Mesodermal cell (in vitro differentiated cells): ENCODE measurements around the gene DPH7.
"Not testable (repeated sequence)": the region's sequence is repeated elsewhere in the genome, so short reads cannot be mapped to it uniquely, and the experiment has no call there.

Experiments
- H3K27ac ChIP-seq: 2 replicates; pipeline ENCODE4 v1.7.0; 2013; ENCODE audit warnings: mild to moderate bottlenecking, low read depth, low read length, moderate library complexity; ENCODE audit not compliant: severe bottlenecking
- H3K36me3 ChIP-seq: 2 replicates; pipeline ENCODE4 v1.7.1; 2013; ENCODE audit warnings: mild to moderate bottlenecking, low read length, moderate library complexity; ENCODE audit not compliant: control insufficient read depth, insufficient read depth
- H3K4me1 ChIP-seq: one replicate; pipeline ENCODE4 v1.7.1; 2013; ENCODE audit warnings: mild to moderate bottlenecking, low read length; ENCODE audit not compliant: insufficient read depth, control insufficient read depth, poor library complexity, severe bottlenecking
- H3K4me3 ChIP-seq: 2 replicates; pipeline ENCODE4 v1.7.0; 2013; ENCODE audit warnings: low read length, control low read depth, mild to moderate bottlenecking; ENCODE audit not compliant: insufficient read depth, poor library complexity, severe bottlenecking; ENCODE audit errors: extremely low read depth
- H3K9me3 ChIP-seq: 2 replicates; pipeline ENCODE4 v1.7.1; 2013; ENCODE audit warnings: mild to moderate bottlenecking, low read length, moderate library complexity; ENCODE audit not compliant: control insufficient read depth
- WGBS, 2 experiments: methylation state at CpG; one replicate each; pipeline ENCODE4 v1.1.5; 2013; ENCODE audit warnings: missing lambda C conversion rate in 2 of 2; ENCODE audit not compliant: insufficient coverage in 2 of 2; 5-methylcytosine and 5-hydroxymethylcytosine counted together

DPH7 gene

GRCh38 chr9:137530331-137530730 lies 48.4 kb downstream of the DPH7 start:
- H3K4me3 ChIP-seq: no peak overlapping the region
- no peaks in the 10 kb centered on the region for H3K36me3 ChIP-seq
- no peak overlapping the region for H3K27ac ChIP-seq
- no peaks in the 10 kb centered on the region for H3K4me1 ChIP-seq
- WGBS, 2 experiments: 86 to 91% methylated on average over 5 of the region's 5 CpGs
- H3K9me3 ChIP-seq: no peaks in the 10 kb centered on the region

- H3K27ac ChIP-seq: no peak overlapping the region
- H3K36me3 ChIP-seq: no peaks in the 10 kb centered on the region
- 82 to 93% methylated on average over 4 of the region's 5 CpGs for WGBS, 2 experiments
- no peaks in the 10 kb centered on the region for H3K4me1 ChIP-seq
- H3K9me3 ChIP-seq: no peaks in the 10 kb centered on the region
- no peak overlapping the region for H3K4me3 ChIP-seq
Observed at GRCh38 chr9:137524981-137525317, 53.8 kb downstream of the DPH7 start.

DNA sequence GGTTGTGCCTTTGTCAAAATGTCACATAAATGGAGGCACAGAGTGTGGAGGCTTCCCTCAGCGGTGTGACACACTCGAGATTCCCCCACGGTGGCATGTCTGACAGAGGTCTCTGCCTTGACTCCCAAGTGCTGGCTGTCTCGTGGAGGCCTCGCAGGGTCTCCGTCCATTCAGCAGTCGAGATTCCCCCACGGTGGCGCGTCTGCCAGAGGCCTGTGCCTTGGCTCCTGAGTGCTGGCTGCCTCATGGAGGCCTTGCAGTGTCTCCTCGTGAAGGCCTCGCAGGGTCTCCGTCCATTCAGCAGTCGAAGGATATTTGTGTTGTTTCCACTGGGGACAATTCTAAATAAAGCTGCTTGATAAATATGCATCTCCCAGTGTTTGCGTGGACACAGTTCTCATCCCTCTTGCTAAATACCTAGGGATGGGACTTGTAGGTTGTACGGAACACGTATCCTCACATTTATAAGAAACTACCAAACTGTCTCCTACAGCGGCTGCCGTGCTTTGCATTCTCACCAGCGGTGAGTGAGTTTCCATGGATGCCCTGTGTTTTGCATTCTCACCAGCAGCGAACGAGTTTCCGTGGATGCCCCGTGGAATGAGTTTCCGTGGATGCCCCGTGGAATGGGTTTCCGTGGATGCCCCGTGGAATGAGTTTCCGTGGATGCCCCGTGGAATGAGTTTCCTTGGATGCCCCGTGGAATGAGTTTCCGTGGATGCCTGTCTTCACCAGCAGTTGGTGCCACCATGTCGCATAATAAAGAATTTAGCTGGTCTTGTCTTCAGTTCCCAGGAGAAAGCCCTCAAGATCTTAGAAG lies 54.4 kb downstream of the DPH7 start:
- Histone ChIP-seq H3K36me3 (no peaks in the 10 kb centered on the region), H3K9me3 (no peaks in the 10 kb centered on the region), H3K27ac (no peak overlapping the region), H3K4me1 (no peaks in the 10 kb centered on the region), H3K4me3 (no peak overlapping the region)
- 91 to 94% methylated on average over 25 to 32 of the region's 33 CpGs for WGBS, 2 experiments

GRCh38 chr9:137522746-137523455 lies 55.8 kb downstream of the DPH7 start:
- Histone ChIP-seq H3K4me1 (no peaks in the 10 kb centered on the region), H3K9me3 (no peaks in the 10 kb centered on the region), H3K36me3 (no peaks in the 10 kb centered on the region), H3K27ac (no peak overlapping the region), H3K4me3 (no peak overlapping the region)
- 92 to 94% methylated on average over 33 to 35 of the region's 36 CpGs for WGBS, 2 experiments

- Histone ChIP-seq H3K4me3 (no peak overlapping the region), H3K9me3 (no peaks in the 10 kb centered on the region), H3K4me1 (no peaks in the 10 kb centered on the region), H3K27ac (no peak overlapping the region), H3K36me3 (no peaks in the 10 kb centered on the region)
- WGBS, 2 experiments: 94 to 95% methylated on average over 16 of the region's 18 CpGs
Observed at GRCh38 chr9:137521405-137521985, 57.2 kb downstream of the DPH7 start.

GRCh38 chr9:137520614-137521404 lies 57.9 kb downstream of the DPH7 start:
- Histone ChIP-seq H3K4me1 (no peaks in the 10 kb centered on the region), H3K4me3 (no peak overlapping the region), H3K36me3 (no peaks in the 10 kb centered on the region), H3K27ac (no peak overlapping the region), H3K9me3 (no peaks in the 10 kb centered on the region)
- WGBS, 2 experiments: 83 to 85% methylated on average over 29 of the region's 30 CpGs

GRCh38 chr9:137519553-137519952 lies 59.2 kb downstream of the DPH7 start:
- H3K36me3 ChIP-seq: no peaks in the 10 kb centered on the region
- no peaks in the 10 kb centered on the region for H3K9me3 ChIP-seq
- H3K27ac ChIP-seq: no peak overlapping the region
- no peaks in the 10 kb centered on the region for H3K4me1 ChIP-seq
- no peak overlapping the region for H3K4me3 ChIP-seq
- 91 to 92% methylated on average over 7 to 10 of the region's 10 CpGs for WGBS, 2 experiments

DNA sequence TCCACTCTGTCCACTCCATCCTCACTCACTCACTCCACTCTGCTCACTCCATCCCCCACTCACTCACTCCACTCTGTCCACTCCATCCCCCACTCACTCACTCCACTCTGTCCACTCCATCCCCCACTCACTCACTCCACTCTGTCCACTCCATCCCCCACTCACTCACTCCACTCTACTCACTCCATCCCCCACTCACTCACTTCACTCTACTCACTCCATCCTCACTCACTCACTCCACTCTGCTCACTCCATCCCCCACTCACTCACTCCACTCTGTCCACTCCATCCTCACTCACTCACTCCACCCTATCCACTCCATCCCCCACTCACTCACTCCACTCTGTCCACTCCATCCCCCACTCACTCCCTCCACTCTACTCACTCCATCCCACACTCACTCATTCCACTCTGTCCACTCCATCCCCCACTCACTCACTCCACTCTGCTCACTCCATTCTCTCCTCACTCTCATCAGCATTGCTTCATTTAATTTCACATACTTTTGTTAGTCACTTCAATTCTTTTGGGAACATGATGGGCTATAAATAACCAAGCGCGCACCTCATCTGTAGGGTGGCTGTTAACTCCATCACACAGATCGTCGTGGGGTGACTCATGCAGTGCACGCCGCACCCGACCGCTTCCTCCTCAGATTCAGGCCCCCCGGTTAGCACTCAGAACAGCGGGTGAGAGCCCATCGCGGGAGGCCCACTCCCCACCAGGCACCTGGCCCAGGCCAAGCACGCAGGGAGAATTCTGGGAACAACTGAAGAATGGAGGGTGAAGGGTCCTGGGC lies 59.9 kb downstream of the DPH7 start:
- 95% methylated on average over 12 to 13 of the region's 13 CpGs for WGBS, 2 experiments
- not testable (repeated sequence) for H3K4me3 ChIP-seq, H3K9me3 ChIP-seq, H3K27ac ChIP-seq, H3K4me1 ChIP-seq, H3K36me3 ChIP-seq

DNA sequence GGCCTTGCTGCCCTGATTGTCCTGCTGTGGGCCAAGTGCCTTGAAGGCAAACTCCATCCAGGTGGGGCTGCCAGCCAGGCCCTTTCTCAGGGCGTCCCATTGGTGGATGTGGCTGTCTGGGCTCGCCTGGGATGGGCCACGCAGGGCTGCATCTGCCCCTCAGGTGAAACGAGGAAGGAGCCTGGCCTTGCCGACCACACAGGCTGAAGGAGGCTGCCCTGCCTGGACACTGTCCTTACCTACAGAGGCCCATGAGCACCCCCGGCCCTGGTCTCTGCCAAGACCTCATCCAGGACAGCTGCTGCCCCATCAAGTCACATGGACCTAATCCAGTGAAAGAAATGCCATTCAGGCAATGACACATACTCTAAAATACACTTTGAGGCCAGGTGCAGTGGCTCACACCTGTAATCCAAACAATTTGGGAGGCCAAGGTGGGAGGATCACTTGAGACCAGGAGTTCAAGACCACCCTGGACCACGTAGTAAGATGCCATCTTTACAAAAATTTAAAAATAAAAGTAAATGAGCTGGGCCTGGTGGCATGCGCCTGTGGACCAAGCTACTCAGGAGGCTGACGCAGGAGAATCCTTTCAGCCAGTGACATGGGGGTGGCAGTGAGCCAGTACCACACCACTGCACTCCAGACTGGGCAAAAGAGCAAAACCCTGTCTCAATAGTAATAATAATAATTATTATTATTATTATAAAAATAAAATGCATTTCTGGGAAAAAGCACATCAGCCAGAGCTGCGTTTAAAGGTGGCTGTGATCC lies 62.4 kb downstream of the DPH7 start:
- Histone ChIP-seq H3K9me3 (no peaks in the 10 kb centered on the region), H3K4me3 (no peak overlapping the region), H3K36me3 (no peaks in the 10 kb centered on the region), H3K4me1 (no peaks in the 10 kb centered on the region), H3K27ac (no peak overlapping the region)
- 79 to 88% methylated on average over 8 to 9 of the region's 10 CpGs for WGBS, 2 experiments
